ENCODE results near the gene RAD51B. TPM values are rescaled to one million over a fixed set of nuclear protein-coding genes. Genes with fewer than 3 reads are reported as not detected.
A peak's percentile ranks its signal among the peaks of the same experiment; 100 is the strongest.

The RAD51B gene
- polyA plus RNA-seq, 1 experiment, result 6.6 TPM

GRCh38 chr14:68143341-68143841 is 323.8 kb downstream of the RAD51B start:
- TF ChIP-seq CTCF (IDR thresholded peaks at IDR 0.05; ENCODE audit: low read depth, low read length), result no peak
- CTCF ChIA-PET, result interaction anchor here (0.5 to 1.2 kb wide), 2 partner anchors 52 to 199 kb away, joined by 3 to 7 read pairs; no protein-coding TSS in a partner anchor
- DNase-seq (ENCODE audit: low read depth, low spot score), result no peak
- H3K27ac ChIP-seq (ENCODE audit: low read depth, low read length), result peak overlapping the region; percentile 42
- H3K4me3 ChIP-seq (ENCODE audit: low read depth, low read length), result no peak overlapping the region
- no peaks in the 10 kb centered on the region for H3K9me3 ChIP-seq (ENCODE audit: control insufficient read depth, insufficient read depth, low read length)
- POLR2A ChIA-PET, result interaction anchor here (1.0 kb wide), 1 partner anchor 650 kb away, joined by 5 read pairs; the partner anchor contains the start of gene ZFP36L1
- no peaks in the 10 kb centered on the region for H3K27me3 ChIP-seq (ENCODE audit: control insufficient read depth, insufficient read depth, low read length)

- Histone ChIP-seq H3K27ac (ENCODE audit: low read depth, low read length) (no peak overlapping the region), H3K9me3 (ENCODE audit: control insufficient read depth, insufficient read depth, low read length) (no peaks in the 10 kb centered on the region), H3K4me3 (ENCODE audit: low read depth, low read length) (no peak overlapping the region), H3K27me3 (ENCODE audit: control insufficient read depth, insufficient read depth, low read length) (no peaks in the 10 kb centered on the region)
- DNase-seq (ENCODE audit: low read depth, low spot score), result no peak
- POLR2A ChIA-PET, result interaction anchor here (1.0 kb wide), 1 partner anchor 649 kb away, joined by 5 read pairs; the partner anchor contains the start of gene ZFP36L1
- CTCF ChIA-PET, result no interaction called here
- no peak for TF ChIP-seq CTCF (IDR thresholded peaks at IDR 0.05; ENCODE audit: low read depth, low read length)
These were observed 324.6 kb downstream of the RAD51B start for GRCh38 chr14:68144051-68144681.

GRCh38 chr14:68145036-68145435 is 325.5 kb downstream of the RAD51B start:
- ChIA-PET CTCF (no interaction called here), POLR2A (no interaction called here)
- Histone ChIP-seq H3K27ac (ENCODE audit: low read depth, low read length) (no peak overlapping the region), H3K9me3 (ENCODE audit: control insufficient read depth, insufficient read depth, low read length) (no peaks in the 10 kb centered on the region; the same call in 1 of the 2 replicates), H3K27me3 (ENCODE audit: control insufficient read depth, insufficient read depth, low read length) (no peaks in the 10 kb centered on the region), H3K4me3 (ENCODE audit: low read depth, low read length) (no peak overlapping the region)
- no peak for TF ChIP-seq CTCF (IDR thresholded peaks at IDR 0.05; ENCODE audit: low read depth, low read length)
- DNase-seq (ENCODE audit: low read depth, low spot score), result no peak

GRCh38 chr14:68145539-68145938 is 326.0 kb downstream of the RAD51B start:
- no peak for TF ChIP-seq CTCF (IDR thresholded peaks at IDR 0.05; ENCODE audit: low read depth, low read length)
- DNase-seq (ENCODE audit: low read depth, low spot score), result no peak
- ChIA-PET CTCF (no interaction called here), POLR2A (no interaction called here)
- no peaks in the 10 kb centered on the region for H3K27me3 ChIP-seq (ENCODE audit: control insufficient read depth, insufficient read depth, low read length)
- H3K4me3 ChIP-seq (ENCODE audit: low read depth, low read length), result no peak overlapping the region
- H3K9me3 ChIP-seq (ENCODE audit: control insufficient read depth, insufficient read depth, low read length), result no peaks in the 10 kb centered on the region; the same call in 1 of the 2 replicates
- no peak overlapping the region for H3K27ac ChIP-seq (ENCODE audit: low read depth, low read length)

DNA sequence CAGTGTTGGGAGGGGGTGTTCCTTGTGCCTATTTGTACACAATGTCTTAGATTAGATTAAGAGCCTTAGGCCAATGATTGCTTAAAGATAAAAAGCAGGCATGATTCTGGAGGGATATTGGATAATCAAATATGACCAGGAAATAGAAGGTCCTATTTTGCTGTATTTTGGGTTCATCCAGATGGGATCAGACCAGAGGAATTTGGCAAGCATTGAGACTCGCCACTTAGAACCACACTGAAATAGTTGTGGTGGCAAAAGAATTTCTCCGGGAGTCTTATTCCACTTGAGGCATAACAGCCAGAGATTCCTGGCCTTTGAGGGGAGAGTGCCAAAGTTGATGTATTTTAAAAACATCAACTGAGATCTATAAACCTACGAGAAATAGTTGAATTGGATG is 327.2 kb downstream of the RAD51B start:
- peak; percentile 88 for DNase-seq (ENCODE audit: low read depth, low spot score)
- H3K27me3 ChIP-seq (ENCODE audit: control insufficient read depth, insufficient read depth, low read length), result no peaks in the 10 kb centered on the region
- H3K9me3 ChIP-seq (ENCODE audit: control insufficient read depth, insufficient read depth, low read length), result no peaks in the 10 kb centered on the region; the same call in 1 of the 2 replicates
- TF ChIP-seq CTCF (IDR thresholded peaks at IDR 0.05; ENCODE audit: low read depth, low read length), result no peak
- ChIA-PET POLR2A (interaction anchor here (0.6 to 0.7 kb wide), 2 partner anchors 86 to 91 kb away, joined by 3 to 4 read pairs; no protein-coding TSS in a partner anchor), CTCF (interaction anchor here (0.8 kb wide), 1 partner anchor 670 kb away, joined by 3 read pairs; no protein-coding TSS in a partner anchor)
- no peak overlapping the region for H3K27ac ChIP-seq (ENCODE audit: low read depth, low read length)
- H3K4me3 ChIP-seq (ENCODE audit: low read depth, low read length), result no peak overlapping the region

Measured in AG04450 (cell line).